Large intestine (tissue), 1 donor: Measurements from ENCODE around the gene FUOM. TPM values are rescaled to one million over a fixed set of nuclear protein-coding genes. Genes with fewer than 3 reads are reported as not detected.

Experiments used
- polyA plus RNA-seq: library from polyadenylated mRNA; unstranded; fragments of 120-200 nt; gene quantifications from one replicate; pipeline ENCODE4 v1.2.1, GENCODE V29; 2013

The FUOM gene
- polyA plus RNA-seq, 1 donor = 56.9 TPM

Other genes starting within 250 kb of the FUOM start
- 18.8 TPM for gene KNDC1, start 197.8 kb downstream of the FUOM start, polyA plus RNA-seq
- not detected for gene UTF1, start 127.8 kb downstream of the FUOM start, polyA plus RNA-seq
- 0.22 TPM for gene VENTX, start 120.2 kb downstream of the FUOM start, polyA plus RNA-seq
- gene ADAM8, start 81.2 kb downstream of the FUOM start, polyA plus RNA-seq = 5.9 TPM
- 53.2 TPM for gene TUBGCP2, start 49.1 kb downstream of the FUOM start, polyA plus RNA-seq
- 20.9 TPM for gene ZNF511, start 49.1 kb downstream of the FUOM start, polyA plus RNA-seq
- gene CALY, start 21.1 kb downstream of the FUOM start, polyA plus RNA-seq = 6.8 TPM
- 306 TPM for gene PRAP1, start 10.6 kb downstream of the FUOM start, polyA plus RNA-seq
- 126 TPM for gene ECHS1, start 15.3 kb upstream of the FUOM start, polyA plus RNA-seq
- gene PAOX, start 21.2 kb upstream of the FUOM start, polyA plus RNA-seq = 9.8 TPM
- 67.5 TPM for gene MTG1, start 36.1 kb upstream of the FUOM start, polyA plus RNA-seq
- gene SPRN, start 66.6 kb upstream of the FUOM start, polyA plus RNA-seq = 4.9 TPM
- 2.3 TPM for gene SCART1, start 95.9 kb upstream of the FUOM start, polyA plus RNA-seq
- 1.3 TPM for gene CYP2E1, start 169.3 kb upstream of the FUOM start, polyA plus RNA-seq
- 0.51 TPM for gene SYCE1, start 207.6 kb upstream of the FUOM start, polyA plus RNA-seq